Measurements from ENCODE around the gene DTYMK.

The DTYMK gene

GRCh38 chr2:241673797-241674725 lies 12.6 kb downstream of the DTYMK start:
- H3K27me3 ChIP-seq (replicated peaks), result no peaks in the 10 kb centered on the region
- peak; percentile 11 for DNase-seq
- peaks cover 48% of the 10 kb centered on the region for H3K36me3 ChIP-seq (replicated peaks)
- in situ Hi-C loops (cut with HindIII; ENCODE audit: low pct_ligation_motif_present, low sequenced_read_pairs), result no loop called here
- H3K27ac ChIP-seq, result no peak overlapping the region
- no peak overlapping the region for H3K4me3 ChIP-seq (ENCODE audit: low read depth, low read length)
- TF ChIP-seq CTCF (IDR thresholded peaks at IDR 0.05; ENCODE audit: low read depth, low read length, missing control alignments), result no peak

GRCh38 chr2:241673189-241673663 lies 13.4 kb downstream of the DTYMK start:
- H3K36me3 ChIP-seq (replicated peaks), result peaks cover 49% of the 10 kb centered on the region
- no peak for TF ChIP-seq CTCF (IDR thresholded peaks at IDR 0.05; ENCODE audit: low read depth, low read length, missing control alignments)
- no peak for DNase-seq

GRCh38 chr2:241672243-241673188 lies 14.1 kb downstream of the DTYMK start:
- Histone ChIP-seq H3K4me3 (ENCODE audit: low read depth, low read length) (no peak overlapping the region), H3K27me3 (replicated peaks) (no peaks in the 10 kb centered on the region), H3K36me3 (replicated peaks) (peaks cover 46% of the 10 kb centered on the region), H3K27ac (no peak overlapping the region)
- no peak for TF ChIP-seq CTCF (IDR thresholded peaks at IDR 0.05; ENCODE audit: low read depth, low read length, missing control alignments)
- in situ Hi-C loops (cut with HindIII; ENCODE audit: low pct_ligation_motif_present, low sequenced_read_pairs), result no loop called here
- no peak for DNase-seq

More at GRCh38 chr2:241673189-241673663, 13.4 kb downstream of the DTYMK start:
- no peak overlapping the region for H3K27ac ChIP-seq
- no peaks in the 10 kb centered on the region for H3K27me3 ChIP-seq (replicated peaks)
- in situ Hi-C loops (cut with HindIII; ENCODE audit: low pct_ligation_motif_present, low sequenced_read_pairs), result no loop called here
- no peak overlapping the region for H3K4me3 ChIP-seq (ENCODE audit: low read depth, low read length)

- in situ Hi-C loops (cut with HindIII; ENCODE audit: low pct_ligation_motif_present, low sequenced_read_pairs), result no loop called here
- no peak overlapping the region for H3K27ac ChIP-seq
- no peak overlapping the region for H3K4me3 ChIP-seq (ENCODE audit: low read depth, low read length)
- no peak for DNase-seq
- TF ChIP-seq CTCF (IDR thresholded peaks at IDR 0.05; ENCODE audit: low read depth, low read length, missing control alignments), result no peak
- no peaks in the 10 kb centered on the region for H3K27me3 ChIP-seq (replicated peaks)
- peaks cover 37% of the 10 kb centered on the region for H3K36me3 ChIP-seq (replicated peaks)
These were observed 15.0 kb downstream of the DTYMK start for GRCh38 chr2:241671457-241672240.

Measured in brain microvascular endothelial cell (primary cell).